Cardiac muscle cell (in vitro differentiated cells and primary cell): Measurements from ENCODE around the gene ZNF626. TPM values are rescaled to one million over a fixed set of nuclear protein-coding genes. Genes with fewer than 3 reads are reported as not detected.
A peak's percentile ranks its signal among the peaks of the same experiment; 100 is the strongest.
"Not testable (repeated sequence)": the region's sequence is repeated elsewhere in the genome, so short reads cannot be mapped to it uniquely, and the experiment has no call there.

Experiments
- DNase-seq, 2 donors: peaks; one replicate each; pipeline versions ENCODE4 v3.0.0 to v3.0.0-alpha.2; 2010 to 2017; ENCODE audit warnings: low read depth in 1 of 2, low spot score in 1 of 2
- H3K27ac ChIP-seq: fragments of 200-600 bp; sonication (generic); 2 replicates; pipeline ENCODE4 v1.5.1; 2016
- H3K27me3 ChIP-seq: fragments of 200-600 bp; sonication (generic); 2 replicates; pipeline ENCODE4 v1.6.0; 2016; ENCODE audit warnings: control low read depth
- H3K36me3 ChIP-seq: fragments of 200-600 bp; sonication (generic); 2 replicates; pipeline ENCODE4 v1.5.1; 2016; ENCODE audit warnings: control low read depth
- H3K4me1 ChIP-seq: fragments of 200-600 bp; sonication (generic); 2 replicates; pipeline ENCODE4 v1.8.1; 2017; ENCODE audit warnings: low read depth, mild to moderate bottlenecking, mixed run types
- H3K4me3 ChIP-seq: fragments of 200-600 bp; sonication (generic); 2 replicates; pipeline ENCODE4 v1.5.1; 2016; ENCODE audit warnings: mild to moderate bottlenecking
- H3K9me3 ChIP-seq: fragments of 200-600 bp; sonication (generic); 2 replicates; pipeline ENCODE4 v1.5.1; 2017; ENCODE audit warnings: low read depth, mild to moderate bottlenecking, control low read depth
- polyA plus RNA-seq: library from polyadenylated mRNA; unstranded; fragments of >200 nt; fragmentation: Nextera tagmentation; extraction: Ambion mirVana; gene quantifications from 2 replicates; pipeline ENCODE4 v1.2.1, GENCODE V29; 2016
- total RNA-seq: library from RNA; depleted of rRNA; stranded (reverse); fragments of >200 nt; gene quantifications from 2 replicates; pipeline ENCODE4 v1.2.3, GENCODE V29; 2016
- TF ChIP-seq, protein P1 (sequence below): IDR thresholded peaks from 2 replicates; pipeline ENCODE4 v1.5.1; 2012; ENCODE audit warnings: low read depth, mild to moderate bottlenecking, low read length

Gene ZNF626
- total RNA-seq (14.1 and 18.4 TPM in 2 replicates), polyA plus RNA-seq (17.6 and 24.0 TPM in 2 replicates)

DNA sequence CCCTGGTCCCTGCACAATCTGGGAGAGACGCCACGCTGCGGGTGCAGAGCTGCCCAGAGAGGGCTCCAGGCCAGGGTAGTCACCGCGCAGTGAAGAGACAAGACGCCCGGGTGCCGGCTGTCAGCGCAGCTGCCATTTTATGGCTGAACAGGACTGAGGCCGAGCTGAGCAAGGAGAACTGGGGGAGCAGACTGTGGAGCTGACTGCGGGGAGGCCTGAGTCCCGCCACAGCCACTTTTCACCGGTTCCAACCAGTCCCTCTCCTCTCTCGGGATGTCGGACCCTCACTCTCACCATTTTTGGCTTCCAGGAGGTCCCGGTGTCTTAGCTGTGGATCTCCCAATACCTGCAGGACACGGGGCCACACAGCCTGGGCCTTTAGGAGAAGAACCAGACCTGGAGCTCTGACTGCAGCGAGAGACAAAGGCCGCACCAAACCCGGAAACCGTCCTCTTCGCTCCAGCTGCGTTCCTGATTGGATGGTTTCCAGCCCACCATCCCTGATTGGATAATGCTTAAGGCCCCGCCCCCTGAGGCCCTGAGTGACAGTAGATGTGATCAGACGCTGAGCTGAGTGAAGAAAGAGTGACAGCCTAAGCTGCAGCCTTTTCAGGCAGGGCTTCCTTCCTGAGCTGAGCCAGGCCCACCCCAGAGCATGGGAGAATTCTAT, at the start of gene ZNF626:
Gene ZNF626 (minus strand): TSS at position 422 of the 670 bp plus-strand sequence. CDS start 125 bp downstream, at position 297.
- Histone ChIP-seq H3K27ac (peak within 1 kb of the TSS; percentile 98), H3K4me1 (peaks cover 7% of the 10 kb centered on the region), H3K27me3 (no peaks in the 10 kb centered on the region), H3K4me3 (peak within 1 kb of the TSS; percentile 91), H3K36me3 (peaks cover 5% of the 10 kb centered on the region), H3K9me3 (no peaks in the 10 kb centered on the region)
- TF ChIP-seq, protein P1, sequence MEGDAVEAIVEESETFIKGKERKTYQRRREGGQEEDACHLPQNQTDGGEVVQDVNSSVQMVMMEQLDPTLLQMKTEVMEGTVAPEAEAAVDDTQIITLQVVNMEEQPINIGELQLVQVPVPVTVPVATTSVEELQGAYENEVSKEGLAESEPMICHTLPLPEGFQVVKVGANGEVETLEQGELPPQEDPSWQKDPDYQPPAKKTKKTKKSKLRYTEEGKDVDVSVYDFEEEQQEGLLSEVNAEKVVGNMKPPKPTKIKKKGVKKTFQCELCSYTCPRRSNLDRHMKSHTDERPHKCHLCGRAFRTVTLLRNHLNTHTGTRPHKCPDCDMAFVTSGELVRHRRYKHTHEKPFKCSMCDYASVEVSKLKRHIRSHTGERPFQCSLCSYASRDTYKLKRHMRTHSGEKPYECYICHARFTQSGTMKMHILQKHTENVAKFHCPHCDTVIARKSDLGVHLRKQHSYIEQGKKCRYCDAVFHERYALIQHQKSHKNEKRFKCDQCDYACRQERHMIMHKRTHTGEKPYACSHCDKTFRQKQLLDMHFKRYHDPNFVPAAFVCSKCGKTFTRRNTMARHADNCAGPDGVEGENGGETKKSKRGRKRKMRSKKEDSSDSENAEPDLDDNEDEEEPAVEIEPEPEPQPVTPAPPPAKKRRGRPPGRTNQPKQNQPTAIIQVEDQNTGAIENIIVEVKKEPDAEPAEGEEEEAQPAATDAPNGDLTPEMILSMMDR, result no peak
- DNase-seq, result peak; percentile 99

DNA sequence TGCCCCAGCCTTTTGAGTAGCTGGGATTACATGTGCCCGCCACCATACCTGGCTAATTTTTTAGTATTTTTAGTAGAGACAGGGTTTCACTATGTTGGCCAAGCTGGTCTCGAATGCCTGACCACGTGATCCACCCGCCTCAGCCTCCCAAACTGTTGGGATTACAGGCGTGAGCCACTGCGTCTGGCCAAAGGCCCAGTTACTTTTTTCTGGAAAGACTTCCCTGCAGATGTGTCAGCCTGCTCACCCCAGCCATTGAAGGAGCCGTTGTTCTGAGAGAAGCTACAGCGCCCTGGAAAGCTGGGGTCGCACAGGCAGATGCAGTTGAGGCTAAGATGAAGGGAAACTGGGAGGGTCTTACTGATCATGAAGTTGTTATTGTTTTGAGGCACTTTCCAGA, 7.9 kb upstream of the ZNF626 start:
- H3K27me3 ChIP-seq, result no peaks in the 10 kb centered on the region
- no peaks in the 10 kb centered on the region for H3K36me3 ChIP-seq
- DNase-seq, result no peak
- TF ChIP-seq, protein P1, result no peak
- H3K9me3 ChIP-seq, result no peaks in the 10 kb centered on the region
- H3K4me1 ChIP-seq, result no peaks in the 10 kb centered on the region
- no peak overlapping the region for H3K4me3 ChIP-seq
- no peak overlapping the region for H3K27ac ChIP-seq

DNA sequence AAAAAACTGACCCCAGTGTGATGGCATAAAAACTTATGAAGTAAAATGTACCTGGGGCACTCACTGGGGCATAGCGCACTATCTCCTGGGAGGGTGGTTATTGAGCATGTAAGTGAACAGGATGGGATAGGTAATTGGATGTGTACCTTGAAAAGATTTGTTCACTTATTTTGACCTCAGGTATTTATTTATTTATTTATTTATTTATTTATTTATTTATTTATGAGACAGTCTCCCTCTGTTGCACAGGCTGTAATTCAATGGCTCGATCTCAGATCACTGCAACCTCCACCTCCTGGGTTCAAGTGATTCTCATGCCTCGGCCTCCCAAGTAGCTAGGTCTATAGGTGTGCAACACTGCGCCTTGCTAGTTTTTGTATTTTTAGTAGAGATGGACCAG, 5.9 kb upstream of the ZNF626 start:
- Histone ChIP-seq H3K27me3 (no peaks in the 10 kb centered on the region), H3K9me3 (no peaks in the 10 kb centered on the region), H3K36me3 (no peaks in the 10 kb centered on the region), H3K4me3 (no peak overlapping the region), H3K4me1 (no peaks in the 10 kb centered on the region), H3K27ac (no peak overlapping the region)
- DNase-seq, result no peak
- TF ChIP-seq, protein P1, result no peak

DNA sequence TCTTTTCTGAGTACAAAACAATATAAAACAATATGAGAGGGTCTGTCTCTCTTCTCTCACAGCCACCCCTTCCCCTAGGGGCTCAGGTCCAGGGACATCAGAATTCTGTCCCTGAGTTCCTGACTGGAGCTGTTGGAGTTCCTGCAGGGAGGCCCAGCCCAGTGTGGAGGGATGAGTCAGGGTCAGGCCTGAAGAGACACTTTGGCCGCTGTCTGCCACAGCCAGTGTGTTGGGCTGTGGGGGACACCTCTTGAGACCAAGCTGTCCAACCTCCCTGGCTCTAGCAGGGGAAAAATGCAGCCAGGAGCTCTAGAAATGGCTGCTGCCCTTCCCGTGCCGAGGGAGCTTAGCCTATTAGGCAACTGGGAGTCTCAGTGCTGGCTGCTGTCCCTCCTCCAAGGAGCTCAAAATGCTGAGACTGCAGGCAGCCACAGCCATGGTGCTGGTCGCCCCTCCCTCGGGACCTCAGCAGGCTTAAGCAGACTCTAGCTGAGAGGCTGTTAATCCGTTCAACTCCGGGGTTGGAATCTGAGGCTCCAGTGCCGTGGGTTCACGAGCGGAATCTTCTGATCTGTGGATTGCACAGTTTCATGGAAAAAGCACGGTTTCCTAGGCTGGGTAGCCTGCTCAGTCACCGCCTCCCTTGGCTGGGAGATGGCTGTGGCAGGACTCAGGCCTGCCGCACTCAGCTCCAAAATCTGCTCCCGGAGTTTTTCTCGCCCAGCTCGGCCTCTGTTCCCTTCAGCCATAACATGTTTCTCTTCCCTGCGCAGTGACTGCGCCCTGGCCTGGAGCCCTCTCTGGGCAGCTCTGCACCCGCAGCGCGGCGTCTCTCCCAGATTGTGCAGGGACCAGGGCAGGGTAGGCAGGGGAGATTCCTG, 3.8 kb upstream of the ZNF626 start:
- Histone ChIP-seq H3K4me1 (peaks cover 3% of the 10 kb centered on the region), H3K27me3 (no peaks in the 10 kb centered on the region), H3K4me3 (no peak overlapping the region), H3K9me3 (no peaks in the 10 kb centered on the region), H3K27ac (peak overlapping the region; percentile 32), H3K36me3 (no peaks in the 10 kb centered on the region)
- TF ChIP-seq, protein P1, result no peak
- peak; percentile 29 to 57 for DNase-seq

DNA sequence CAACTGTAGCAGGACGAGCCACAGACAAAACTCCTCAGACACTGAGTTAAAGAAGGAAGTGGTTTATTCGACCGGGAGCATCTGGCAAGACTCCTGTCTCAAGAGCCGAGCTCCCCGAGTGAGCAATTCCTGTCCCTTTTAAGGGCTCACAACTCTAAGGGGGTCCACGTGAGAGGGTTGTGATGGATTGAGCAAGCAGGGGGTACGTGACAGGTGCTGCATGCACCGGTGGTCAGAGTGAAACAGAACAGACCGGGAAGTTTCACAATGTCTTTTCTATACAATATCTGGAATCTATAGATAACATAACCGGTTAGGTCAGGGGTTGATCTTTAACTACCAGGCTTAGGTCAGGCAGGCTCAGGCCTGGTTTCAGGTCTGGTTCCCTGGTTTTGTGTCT, 3.1 kb upstream of the ZNF626 start:
- not testable (repeated sequence) for H3K4me3 ChIP-seq, H3K4me1 ChIP-seq, H3K27me3 ChIP-seq, DNase-seq, H3K9me3 ChIP-seq, H3K36me3 ChIP-seq
- H3K27ac ChIP-seq, result peak overlapping the region; percentile 32
